A673 (cell line): ENCODE measurements around the gene ANKRD11.

Experiments
- EZH2 ChIP-seq: fragments of 200-600 bp; sonication (generic); IDR thresholded peaks from 2 replicates; pipeline ENCODE4 v1.6.1; 2017; ENCODE audit warnings: borderline replicate concordance, low read depth, mild to moderate bottlenecking, mixed read lengths, antibody characterized with exemption, low read length; ENCODE audit not compliant: poor library complexity, severe bottlenecking
- TF ChIP-seq, protein P1 (sequence below): fragments of 300-800, 200-600 bp; sonication (generic); conservative IDR thresholded peaks from 2 replicates; pipeline ENCODE4 v1.5.1; 2017; ENCODE audit warnings: low read depth, mild to moderate bottlenecking, antibody characterized with exemption, low read length, moderate library complexity, mixed read lengths

- TF ChIP-seq, protein P1, sequence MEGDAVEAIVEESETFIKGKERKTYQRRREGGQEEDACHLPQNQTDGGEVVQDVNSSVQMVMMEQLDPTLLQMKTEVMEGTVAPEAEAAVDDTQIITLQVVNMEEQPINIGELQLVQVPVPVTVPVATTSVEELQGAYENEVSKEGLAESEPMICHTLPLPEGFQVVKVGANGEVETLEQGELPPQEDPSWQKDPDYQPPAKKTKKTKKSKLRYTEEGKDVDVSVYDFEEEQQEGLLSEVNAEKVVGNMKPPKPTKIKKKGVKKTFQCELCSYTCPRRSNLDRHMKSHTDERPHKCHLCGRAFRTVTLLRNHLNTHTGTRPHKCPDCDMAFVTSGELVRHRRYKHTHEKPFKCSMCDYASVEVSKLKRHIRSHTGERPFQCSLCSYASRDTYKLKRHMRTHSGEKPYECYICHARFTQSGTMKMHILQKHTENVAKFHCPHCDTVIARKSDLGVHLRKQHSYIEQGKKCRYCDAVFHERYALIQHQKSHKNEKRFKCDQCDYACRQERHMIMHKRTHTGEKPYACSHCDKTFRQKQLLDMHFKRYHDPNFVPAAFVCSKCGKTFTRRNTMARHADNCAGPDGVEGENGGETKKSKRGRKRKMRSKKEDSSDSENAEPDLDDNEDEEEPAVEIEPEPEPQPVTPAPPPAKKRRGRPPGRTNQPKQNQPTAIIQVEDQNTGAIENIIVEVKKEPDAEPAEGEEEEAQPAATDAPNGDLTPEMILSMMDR = no peak
- TF ChIP-seq EZH2 = no peak
Observed at GRCh38 chr16:89370081-89370511, 120.3 kb downstream of the ANKRD11 start.
